ENCODE measurements around the gene SLC38A1.

- TF ChIP-seq CEBPB (IDR thresholded peaks at IDR 0.05) (no peak), CREB1 (IDR thresholded peaks at IDR 0.05; ENCODE audit: low read depth) (no peak)
Measured at GRCh38 chr12:46201284-46201789, 67.5 kb downstream of the SLC38A1 start.

All from Ishikawa (cell line).